Tibial nerve (tissue), 4 donors: Measurements from ENCODE around the gene FAM181A.

Source experiments
- EP300 ChIP-seq, 2 donors: sonication (generic); formaldehyde crosslinking; IDR thresholded peaks; one replicate each; pipeline ENCODE4 v1.6.1; 2017; ENCODE audit warnings: antibody characterized with exemption in 2 of 2, mild to moderate bottlenecking in 1 of 2
- TF ChIP-seq, protein P1 (sequence below), 5 experiments: fragments of 200-600 bp in 3 of 5; fragments of 450-650 bp in 2 of 5; sonication (generic) in 3 of 5; IDR thresholded peaks; one replicate each; pipeline ENCODE4 v1.5.1; 2016 to 2019; ENCODE audit warnings: antibody characterized with exemption in 5 of 5, mild to moderate bottlenecking in 3 of 5, moderate library complexity in 2 of 5

- TF ChIP-seq, protein P1, sequence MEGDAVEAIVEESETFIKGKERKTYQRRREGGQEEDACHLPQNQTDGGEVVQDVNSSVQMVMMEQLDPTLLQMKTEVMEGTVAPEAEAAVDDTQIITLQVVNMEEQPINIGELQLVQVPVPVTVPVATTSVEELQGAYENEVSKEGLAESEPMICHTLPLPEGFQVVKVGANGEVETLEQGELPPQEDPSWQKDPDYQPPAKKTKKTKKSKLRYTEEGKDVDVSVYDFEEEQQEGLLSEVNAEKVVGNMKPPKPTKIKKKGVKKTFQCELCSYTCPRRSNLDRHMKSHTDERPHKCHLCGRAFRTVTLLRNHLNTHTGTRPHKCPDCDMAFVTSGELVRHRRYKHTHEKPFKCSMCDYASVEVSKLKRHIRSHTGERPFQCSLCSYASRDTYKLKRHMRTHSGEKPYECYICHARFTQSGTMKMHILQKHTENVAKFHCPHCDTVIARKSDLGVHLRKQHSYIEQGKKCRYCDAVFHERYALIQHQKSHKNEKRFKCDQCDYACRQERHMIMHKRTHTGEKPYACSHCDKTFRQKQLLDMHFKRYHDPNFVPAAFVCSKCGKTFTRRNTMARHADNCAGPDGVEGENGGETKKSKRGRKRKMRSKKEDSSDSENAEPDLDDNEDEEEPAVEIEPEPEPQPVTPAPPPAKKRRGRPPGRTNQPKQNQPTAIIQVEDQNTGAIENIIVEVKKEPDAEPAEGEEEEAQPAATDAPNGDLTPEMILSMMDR (IDR thresholded peaks at IDR 0.05): no peak
- TF ChIP-seq EP300 (IDR thresholded peaks at IDR 0.05): no peak
Measured at GRCh38 chr14:93953739-93954515, 26.8 kb downstream of the FAM181A start.
